PFSK-1 (cell line): ENCODE data around the gene C1orf159.

Source experiments
- FOXP2 ChIP-seq: optimal IDR thresholded peaks from 2 replicates; pipeline ENCODE3; 2011; ENCODE audit warnings: borderline replicate concordance, control low read depth, inconsistent platforms; ENCODE audit not compliant: insufficient read depth; ENCODE audit errors: extremely low read length, extremely low read depth
- POLR2AphosphoS5 ChIP-seq: IDR thresholded peaks from 2 replicates; pipeline ENCODE4 v1.6.1; 2012; ENCODE audit warnings: low read depth, mild to moderate bottlenecking, control low read depth, low read length, moderate library complexity
- SIN3A ChIP-seq: IDR thresholded peaks from 2 replicates; pipeline ENCODE4 v1.6.1; 2012; ENCODE audit warnings: mild to moderate bottlenecking, low read length, moderate library complexity, borderline replicate concordance; ENCODE audit not compliant: insufficient read depth
- TAF1 ChIP-seq: IDR thresholded peaks from 2 replicates; pipeline ENCODE4 v1.6.1; 2012; ENCODE audit warnings: low read length, control low read depth, borderline replicate concordance; ENCODE audit not compliant: insufficient read depth
- TF ChIP-seq, protein P1 (sequence below), 2 experiments: IDR thresholded peaks; 2 replicates each; pipeline versions ENCODE4 v1.6.1 to v1.8.0; 2011 to 2012; ENCODE audit warnings: low read depth in 2 of 2, low read length in 2 of 2, control low read depth in 1 of 2, inconsistent platforms in 1 of 2, mild to moderate bottlenecking in 1 of 2, moderate library complexity in 1 of 2; ENCODE audit not compliant: insufficient read depth in 1 of 2

C1orf159 gene

DNA sequence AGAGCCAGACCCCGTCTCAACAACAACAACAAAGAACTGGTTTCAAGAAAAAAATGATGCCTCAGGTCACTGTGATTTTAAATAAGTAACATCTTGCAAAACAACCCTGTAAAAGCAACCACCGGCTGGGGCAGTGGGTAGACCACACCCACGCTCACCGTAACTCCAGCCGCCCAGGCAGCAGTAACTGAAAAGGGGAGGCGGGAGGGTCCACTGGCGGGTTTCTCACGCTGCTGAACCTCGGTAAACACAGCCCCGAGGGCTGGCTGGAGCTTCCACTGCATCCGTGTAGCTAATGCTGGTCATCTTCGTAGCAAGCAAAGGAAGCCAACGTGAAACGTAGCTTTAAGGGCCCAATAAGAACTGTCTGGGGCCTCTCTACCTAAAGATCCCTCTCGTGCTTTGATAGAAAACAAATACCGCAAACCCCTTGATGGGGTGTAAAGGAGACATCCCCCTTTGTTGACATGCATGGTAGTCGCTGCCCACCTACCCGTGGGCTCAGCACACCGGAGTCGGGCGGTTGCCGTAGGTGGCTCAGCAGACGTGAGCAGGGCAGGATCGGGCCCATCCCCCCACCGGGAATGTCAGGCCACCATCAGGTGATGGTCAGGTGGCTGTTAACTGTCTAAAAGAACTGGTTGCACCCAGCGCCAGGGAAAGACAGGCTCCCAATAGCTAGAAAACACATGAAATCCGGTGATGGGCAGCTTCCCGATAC, 4.2 kb downstream of the C1orf159 start:
- no peak for TF ChIP-seq FOXP2
- TF ChIP-seq, protein P1, sequence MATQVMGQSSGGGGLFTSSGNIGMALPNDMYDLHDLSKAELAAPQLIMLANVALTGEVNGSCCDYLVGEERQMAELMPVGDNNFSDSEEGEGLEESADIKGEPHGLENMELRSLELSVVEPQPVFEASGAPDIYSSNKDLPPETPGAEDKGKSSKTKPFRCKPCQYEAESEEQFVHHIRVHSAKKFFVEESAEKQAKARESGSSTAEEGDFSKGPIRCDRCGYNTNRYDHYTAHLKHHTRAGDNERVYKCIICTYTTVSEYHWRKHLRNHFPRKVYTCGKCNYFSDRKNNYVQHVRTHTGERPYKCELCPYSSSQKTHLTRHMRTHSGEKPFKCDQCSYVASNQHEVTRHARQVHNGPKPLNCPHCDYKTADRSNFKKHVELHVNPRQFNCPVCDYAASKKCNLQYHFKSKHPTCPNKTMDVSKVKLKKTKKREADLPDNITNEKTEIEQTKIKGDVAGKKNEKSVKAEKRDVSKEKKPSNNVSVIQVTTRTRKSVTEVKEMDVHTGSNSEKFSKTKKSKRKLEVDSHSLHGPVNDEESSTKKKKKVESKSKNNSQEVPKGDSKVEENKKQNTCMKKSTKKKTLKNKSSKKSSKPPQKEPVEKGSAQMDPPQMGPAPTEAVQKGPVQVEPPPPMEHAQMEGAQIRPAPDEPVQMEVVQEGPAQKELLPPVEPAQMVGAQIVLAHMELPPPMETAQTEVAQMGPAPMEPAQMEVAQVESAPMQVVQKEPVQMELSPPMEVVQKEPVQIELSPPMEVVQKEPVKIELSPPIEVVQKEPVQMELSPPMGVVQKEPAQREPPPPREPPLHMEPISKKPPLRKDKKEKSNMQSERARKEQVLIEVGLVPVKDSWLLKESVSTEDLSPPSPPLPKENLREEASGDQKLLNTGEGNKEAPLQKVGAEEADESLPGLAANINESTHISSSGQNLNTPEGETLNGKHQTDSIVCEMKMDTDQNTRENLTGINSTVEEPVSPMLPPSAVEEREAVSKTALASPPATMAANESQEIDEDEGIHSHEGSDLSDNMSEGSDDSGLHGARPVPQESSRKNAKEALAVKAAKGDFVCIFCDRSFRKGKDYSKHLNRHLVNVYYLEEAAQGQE (IDR thresholded peaks at IDR 0.05; ENCODE audit: insufficient read depth in 1 of 2, low read depth in 2 of 2, low read length in 2 of 2) = no peak
- TF ChIP-seq POLR2AphosphoS5 = no peak
- TF ChIP-seq TAF1 = no peak
- no peak for TF ChIP-seq SIN3A

DNA sequence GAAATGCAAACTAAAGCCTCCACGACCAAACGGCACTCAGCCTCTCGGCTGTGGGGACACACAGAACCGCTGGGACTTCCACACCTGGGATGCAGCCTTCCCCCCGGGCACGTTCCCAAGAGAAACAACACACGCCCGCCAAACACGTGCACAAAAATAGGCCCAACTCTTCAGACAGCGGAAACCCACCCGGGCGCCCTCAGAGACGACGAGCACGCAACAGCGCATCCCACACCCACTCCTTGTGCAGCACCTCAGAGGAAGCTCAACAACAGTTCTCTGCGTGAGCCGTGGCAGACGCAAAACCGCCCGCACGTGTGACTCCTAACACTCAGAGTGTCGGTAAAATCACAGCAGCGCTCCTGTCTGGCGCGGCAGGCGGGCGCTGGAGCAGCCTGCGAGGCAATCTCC, 5.3 kb downstream of the C1orf159 start:
- TF ChIP-seq POLR2AphosphoS5 (no peak), TAF1 (no peak), SIN3A (no peak), FOXP2 (no peak)
- TF ChIP-seq, protein P1 (IDR thresholded peaks at IDR 0.05; ENCODE audit: insufficient read depth in 1 of 2, low read depth in 2 of 2, low read length in 2 of 2) = no peak

DNA sequence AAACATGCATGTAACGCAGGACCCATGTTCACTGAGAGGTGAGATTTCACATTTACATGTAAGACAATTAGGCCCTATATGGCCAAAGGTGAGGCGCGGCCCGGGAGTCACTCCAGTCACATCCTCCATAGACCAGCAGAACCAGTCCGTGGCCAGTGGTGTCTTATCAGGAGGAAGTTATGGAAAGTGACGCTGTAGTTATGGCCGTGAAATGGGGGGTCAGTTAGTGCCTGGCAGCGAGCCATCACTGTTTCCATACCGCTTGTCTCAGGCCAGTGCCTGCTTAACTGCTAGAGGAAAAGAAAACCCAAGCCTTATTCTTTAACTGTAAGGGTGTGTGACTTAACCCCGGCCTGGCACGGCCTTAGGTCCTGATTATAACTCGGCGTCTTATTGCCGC, 6.1 kb downstream of the C1orf159 start:
- TF ChIP-seq FOXP2 = no peak
- no peak for TF ChIP-seq SIN3A
- TF ChIP-seq, protein P1 (IDR thresholded peaks at IDR 0.05; ENCODE audit: insufficient read depth in 1 of 2, low read depth in 2 of 2, low read length in 2 of 2) = no peak
- no peak for TF ChIP-seq TAF1
- no peak for TF ChIP-seq POLR2AphosphoS5

DNA sequence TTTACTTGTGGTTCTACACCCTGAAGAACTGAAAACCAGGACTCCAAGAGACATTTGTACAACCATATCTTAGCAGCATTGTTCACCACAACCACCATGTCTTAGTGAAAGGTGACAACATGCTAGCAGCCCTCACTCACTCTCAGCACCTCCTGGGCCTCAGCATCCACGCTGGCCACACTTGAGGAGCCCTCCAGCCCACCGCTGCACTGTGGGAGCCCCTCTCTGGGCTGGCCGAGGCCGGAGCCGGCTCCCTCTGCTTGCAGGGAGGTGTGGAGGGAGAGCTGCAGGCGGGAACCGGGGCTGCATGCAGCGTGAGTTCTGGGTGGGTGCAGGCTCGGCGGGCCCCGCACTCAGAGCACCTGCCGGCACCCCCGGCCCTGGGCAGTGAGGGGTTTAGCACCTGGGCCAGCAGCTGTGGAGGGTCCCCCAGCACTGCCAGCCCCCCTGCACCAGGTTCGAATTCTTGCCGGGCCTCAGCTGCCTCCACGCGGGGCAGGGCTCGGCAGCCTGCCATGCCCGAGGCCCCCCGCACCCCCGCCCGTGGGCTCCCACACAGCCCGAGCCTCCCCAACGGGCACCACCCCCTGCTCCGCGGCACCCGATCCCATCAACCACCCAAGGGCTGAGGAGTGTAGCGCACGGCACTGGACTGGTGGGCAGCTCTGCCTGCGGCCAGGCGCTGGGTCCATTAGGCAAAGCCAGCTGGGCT, 9.2 kb downstream of the C1orf159 start:
- TF ChIP-seq POLR2AphosphoS5 = no peak
- no peak for TF ChIP-seq FOXP2

DNA sequence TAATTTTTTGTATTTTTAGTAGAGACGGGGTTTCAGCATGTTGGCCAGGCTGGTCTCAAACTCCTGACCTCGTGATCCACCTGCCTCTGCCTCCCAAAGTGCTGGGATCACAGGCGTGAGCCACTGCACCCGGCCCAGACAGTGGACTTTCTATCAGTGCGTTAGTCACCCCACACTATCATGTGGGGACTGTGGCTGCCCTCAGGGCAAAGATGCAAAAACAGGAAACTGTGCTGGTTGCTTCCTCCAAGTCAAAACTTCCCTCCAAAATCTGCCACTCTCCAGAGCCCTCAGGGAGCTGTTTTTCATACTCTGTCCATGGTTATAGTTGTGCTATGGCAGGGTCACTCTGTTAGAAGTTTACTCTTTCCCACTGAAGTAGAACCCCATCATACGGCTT, 11.7 kb downstream of the C1orf159 start:
- TF ChIP-seq, protein P1 (IDR thresholded peaks at IDR 0.05; ENCODE audit: insufficient read depth in 1 of 2, low read depth in 2 of 2, low read length in 2 of 2) = peak in 1 of 2 experiments; percentile 73; a peak in 2 of 4 replicates
